ENCODE results near the gene LRRC40.

Gene LRRC40

DNA sequence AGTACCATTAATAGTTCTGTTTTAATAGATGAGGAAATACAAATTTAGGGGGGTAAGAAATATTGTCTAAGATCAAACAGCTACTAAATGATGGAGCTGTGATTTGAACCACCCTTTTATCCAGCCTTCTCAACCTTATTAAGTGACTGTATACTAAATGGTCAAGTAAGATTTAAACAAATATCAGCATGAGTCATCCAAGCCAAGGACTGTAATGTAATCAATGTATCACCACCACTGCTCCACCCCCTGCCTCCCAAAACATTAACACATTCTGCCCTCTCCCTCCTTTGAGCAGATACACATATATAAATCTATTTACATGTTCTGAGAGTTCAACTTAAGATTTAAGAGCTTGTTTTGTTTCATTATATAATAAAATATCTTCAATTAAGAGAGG, 58.9 kb downstream of the LRRC40 start:
- TF ChIP-seq, protein P1, sequence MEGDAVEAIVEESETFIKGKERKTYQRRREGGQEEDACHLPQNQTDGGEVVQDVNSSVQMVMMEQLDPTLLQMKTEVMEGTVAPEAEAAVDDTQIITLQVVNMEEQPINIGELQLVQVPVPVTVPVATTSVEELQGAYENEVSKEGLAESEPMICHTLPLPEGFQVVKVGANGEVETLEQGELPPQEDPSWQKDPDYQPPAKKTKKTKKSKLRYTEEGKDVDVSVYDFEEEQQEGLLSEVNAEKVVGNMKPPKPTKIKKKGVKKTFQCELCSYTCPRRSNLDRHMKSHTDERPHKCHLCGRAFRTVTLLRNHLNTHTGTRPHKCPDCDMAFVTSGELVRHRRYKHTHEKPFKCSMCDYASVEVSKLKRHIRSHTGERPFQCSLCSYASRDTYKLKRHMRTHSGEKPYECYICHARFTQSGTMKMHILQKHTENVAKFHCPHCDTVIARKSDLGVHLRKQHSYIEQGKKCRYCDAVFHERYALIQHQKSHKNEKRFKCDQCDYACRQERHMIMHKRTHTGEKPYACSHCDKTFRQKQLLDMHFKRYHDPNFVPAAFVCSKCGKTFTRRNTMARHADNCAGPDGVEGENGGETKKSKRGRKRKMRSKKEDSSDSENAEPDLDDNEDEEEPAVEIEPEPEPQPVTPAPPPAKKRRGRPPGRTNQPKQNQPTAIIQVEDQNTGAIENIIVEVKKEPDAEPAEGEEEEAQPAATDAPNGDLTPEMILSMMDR (conservative IDR thresholded peaks at IDR 0.05; ENCODE audit: low read depth), result no peak
- peak; percentile 36 for DNase-seq (ENCODE audit: low spot score)
- ChIA-PET CTCF (no interaction called here), POLR2A (ENCODE audit: low non-redundant PET) (no interaction called here)
- no peak overlapping the region for H3K27ac ChIP-seq

DNA sequence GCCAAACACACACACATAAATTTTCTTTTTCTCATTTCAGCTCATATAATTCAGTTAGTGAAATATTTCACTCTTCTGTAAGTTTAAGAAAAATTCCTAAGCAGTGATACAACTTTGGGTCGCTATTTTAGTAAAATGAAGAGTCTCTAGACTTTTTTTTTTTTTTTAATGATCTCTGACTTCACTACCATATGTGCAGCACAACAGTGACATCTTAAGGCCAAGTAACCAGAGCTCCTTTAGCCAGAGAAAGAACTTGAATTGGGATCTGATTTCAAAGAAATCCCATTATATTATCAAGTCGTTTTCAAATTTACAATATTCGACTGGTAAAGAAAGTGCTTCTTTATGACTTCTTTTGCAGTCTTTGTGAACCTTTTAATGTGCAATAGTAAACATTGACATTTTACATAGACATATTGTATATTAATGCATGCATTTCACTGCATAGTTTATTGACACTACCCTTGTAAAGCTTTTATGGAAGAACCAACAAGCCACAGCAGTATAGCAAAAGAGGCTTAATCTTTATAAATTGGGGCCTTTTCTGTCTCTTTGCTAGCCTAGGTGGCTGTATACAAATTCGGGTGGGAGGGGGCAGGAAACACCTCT, 62.2 kb downstream of the LRRC40 start:
- no peak overlapping the region for H3K27ac ChIP-seq
- CTCF ChIA-PET, result interaction anchor here (0.6 kb wide), 1 partner anchor 1683 kb away, joined by 5 read pairs; no protein-coding TSS in a partner anchor
- no peak for DNase-seq (ENCODE audit: low spot score)
- TF ChIP-seq, protein P1 (conservative IDR thresholded peaks at IDR 0.05; ENCODE audit: low read depth), result no peak
- POLR2A ChIA-PET (ENCODE audit: low non-redundant PET), result no interaction called here

DNA sequence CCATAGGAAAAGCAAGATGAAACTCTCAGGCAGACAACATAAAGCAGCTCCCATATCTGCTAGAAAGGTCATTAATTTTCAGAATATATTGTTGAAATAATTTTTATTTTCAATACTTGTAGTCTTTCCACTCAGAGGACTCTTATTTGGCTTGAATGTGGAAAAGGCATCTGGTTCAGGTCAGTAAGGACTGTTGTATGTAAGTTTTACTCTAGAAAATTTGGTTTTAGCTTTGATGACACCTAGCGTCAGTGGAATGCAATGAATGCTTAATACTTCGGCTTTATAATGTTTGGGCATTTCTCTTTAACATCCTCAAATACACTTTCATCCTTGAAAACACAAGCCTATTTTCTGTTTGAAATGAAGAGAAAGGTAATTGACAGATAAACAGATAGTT, 63.3 kb downstream of the LRRC40 start:
- POLR2A ChIA-PET (ENCODE audit: low non-redundant PET), result no interaction called here

DNA sequence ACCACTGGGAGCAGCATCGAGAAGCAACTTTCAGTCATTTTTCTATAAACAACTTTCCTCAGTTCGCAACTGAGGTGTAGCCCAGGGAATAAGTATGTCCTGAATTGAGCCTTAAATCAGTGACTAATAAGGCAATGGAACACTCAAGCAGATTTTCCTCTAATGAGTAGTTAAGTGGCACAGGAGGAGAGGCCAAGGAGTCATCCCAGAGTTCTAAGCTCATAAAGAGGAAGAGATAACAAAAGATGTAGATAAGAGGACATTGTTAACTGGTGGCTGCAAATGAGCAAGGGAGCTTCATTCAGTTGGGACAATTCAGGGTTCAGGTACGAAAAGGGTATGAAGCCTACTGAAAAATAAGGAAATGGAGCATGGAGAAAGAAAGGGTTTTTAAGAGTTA, 64.5 kb downstream of the LRRC40 start:
- POLR2A ChIA-PET (ENCODE audit: low non-redundant PET), result no interaction called here
- CTCF ChIA-PET, result interaction anchor here (0.7 to 1.2 kb wide), 2 partner anchors 13 to 49 kb away, joined by 3 read pairs; no protein-coding TSS in a partner anchor
- H3K27ac ChIP-seq, result no peak overlapping the region
- DNase-seq (ENCODE audit: low spot score), result no peak
- TF ChIP-seq, protein P1 (conservative IDR thresholded peaks at IDR 0.05; ENCODE audit: low read depth), result no peak

More for the DNA sequence above, 63.3 kb downstream of the LRRC40 start:
- TF ChIP-seq, protein P1 (conservative IDR thresholded peaks at IDR 0.05; ENCODE audit: low read depth), result no peak
- no peak overlapping the region for H3K27ac ChIP-seq
- DNase-seq (ENCODE audit: low spot score), result no peak
- CTCF ChIA-PET, result interaction anchor here (0.6 to 1.2 kb wide), 2 partner anchors 12 to 201 kb away, joined by 3 read pairs; no protein-coding TSS in a partner anchor

DNA sequence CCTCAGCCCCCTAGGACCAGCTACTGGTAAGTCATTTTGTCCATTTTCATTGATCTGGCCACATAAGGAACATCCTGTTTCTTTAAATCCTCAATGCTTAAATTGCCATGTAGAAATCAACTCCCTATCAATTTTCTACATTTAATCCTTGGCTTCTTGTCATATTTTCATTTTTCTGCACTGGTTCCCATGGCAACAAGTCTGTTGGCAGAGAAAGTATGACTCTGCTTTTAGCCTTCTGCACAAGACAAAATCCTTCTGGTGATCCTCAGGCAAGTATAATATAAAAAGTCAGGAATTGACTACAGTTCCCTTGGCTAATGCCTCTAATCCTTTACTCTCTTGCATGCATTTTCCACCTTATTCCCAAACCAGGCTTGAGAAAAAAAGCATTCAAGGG, 65.0 kb downstream of the LRRC40 start:
- TF ChIP-seq, protein P1 (conservative IDR thresholded peaks at IDR 0.05; ENCODE audit: low read depth), result no peak
- no peak for DNase-seq (ENCODE audit: low spot score)
- no peak overlapping the region for H3K27ac ChIP-seq
- ChIA-PET CTCF (no interaction called here), POLR2A (ENCODE audit: low non-redundant PET) (no interaction called here)

DNA sequence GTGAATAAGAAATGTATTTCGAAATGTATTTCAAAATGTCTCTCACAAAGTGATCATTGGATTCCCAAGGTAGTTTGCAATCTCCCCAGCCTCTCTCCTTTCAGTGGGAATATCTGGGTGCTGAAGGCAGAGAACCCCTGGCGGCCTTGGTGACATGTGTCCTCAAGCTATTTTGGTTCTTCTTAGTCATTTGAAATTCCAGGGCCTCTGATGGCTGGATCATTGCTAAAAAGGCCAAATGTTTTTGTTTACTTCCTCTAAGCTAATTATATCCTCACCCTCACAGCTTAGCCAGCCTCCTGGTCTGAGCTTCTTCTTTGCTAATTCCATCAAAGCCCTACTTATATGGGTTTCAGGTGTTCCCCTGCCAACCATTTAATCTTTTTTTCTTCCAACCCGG, 71.2 kb downstream of the LRRC40 start:
- TF ChIP-seq, protein P1 (conservative IDR thresholded peaks at IDR 0.05; ENCODE audit: low read depth), result no peak
- no peak for DNase-seq (ENCODE audit: low spot score)
- CTCF ChIA-PET, result no interaction called here
- POLR2A ChIA-PET (ENCODE audit: low non-redundant PET), result no interaction called here
- H3K27ac ChIP-seq, result no peak overlapping the region
